KMS-11 (cell line): ENCODE results near the gene PITRM1.

ENCODE experiments used
- H2AFZ ChIP-seq: fragments of 200-600 bp; sonication (generic); 2 replicates; pipeline ENCODE4 v1.6.1; 2016; ENCODE audit warnings: antibody characterized with exemption, mixed run types, low read depth
- H3K27ac ChIP-seq: fragments of 200-600 bp; sonication (generic); 2 replicates; pipeline ENCODE4 v1.6.1; 2016; ENCODE audit warnings: mild to moderate bottlenecking, mixed run types
- H3K27me3 ChIP-seq: fragments of 200-600 bp; sonication (generic); 2 replicates; pipeline ENCODE4 v1.6.1; 2017; ENCODE audit warnings: mild to moderate bottlenecking, low read depth, mixed run types, moderate library complexity; ENCODE audit not compliant: insufficient read depth
- H3K36me3 ChIP-seq: fragments of 200-600 bp; sonication (generic); 2 replicates; pipeline ENCODE4 v1.6.1; 2017; ENCODE audit warnings: mild to moderate bottlenecking, mixed run types; ENCODE audit not compliant: insufficient read depth
- H3K4me1 ChIP-seq: fragments of 200-600 bp; sonication (generic); 2 replicates; pipeline ENCODE4 v1.6.1; 2016; ENCODE audit warnings: mild to moderate bottlenecking, low read depth, mixed run types; ENCODE audit not compliant: poor library complexity, severe bottlenecking
- H3K4me2 ChIP-seq: fragments of 200-600 bp; sonication (generic); 2 replicates; pipeline ENCODE4 v1.7.0; 2016; ENCODE audit warnings: mild to moderate bottlenecking, mixed run types
- H3K4me3 ChIP-seq: fragments of 200-600 bp; sonication (generic); IDR thresholded peaks from 2 replicates; pipeline ENCODE4 v1.6.1; 2017; ENCODE audit warnings: low read depth, low read length, mixed read lengths; ENCODE audit not compliant: insufficient read depth
- H3K79me2 ChIP-seq: fragments of 200-600 bp; sonication (generic); 2 replicates; pipeline ENCODE4 v1.6.1; 2016; ENCODE audit warnings: low read depth, mixed run types; ENCODE audit not compliant: insufficient read depth
- H3K9ac ChIP-seq: fragments of 200-600 bp; sonication (generic); 2 replicates; pipeline ENCODE4 v1.6.1; 2016; ENCODE audit warnings: mild to moderate bottlenecking, mixed run types
- H4K20me1 ChIP-seq: fragments of 200-600 bp; sonication (generic); 2 replicates; pipeline ENCODE4 v1.6.1; 2016; ENCODE audit warnings: mild to moderate bottlenecking, mixed run types; ENCODE audit not compliant: insufficient read depth
- CTCF ChIP-seq: fragments of 200-600 bp; sonication (generic); conservative IDR thresholded peaks from 2 replicates; pipeline ENCODE4 v1.6.1; 2017; ENCODE audit warnings: low read depth, mild to moderate bottlenecking, antibody characterized with exemption, low read length, moderate library complexity, mixed read lengths

PITRM1 gene

GRCh38 chr10:3162533-3162932 is 10.0 kb downstream of the PITRM1 start:
- Histone ChIP-seq H4K20me1 (no peaks in the 10 kb centered on the region), H3K9ac (no peak overlapping the region), H3K4me1 (no peaks in the 10 kb centered on the region), H3K79me2 (no peaks in the 10 kb centered on the region), H3K36me3 (peaks cover 7% of the 10 kb centered on the region; the same call in 1 of the 2 replicates), H2AFZ (no peak overlapping the region), H3K27ac (no peak overlapping the region), H3K27me3 (no peaks in the 10 kb centered on the region), H3K4me3 (no peak overlapping the region), H3K4me2 (no peak overlapping the region)
- TF ChIP-seq CTCF, result no peak; the same call in 1 of the 2 replicates

GRCh38 chr10:3159152-3159551 is 13.4 kb downstream of the PITRM1 start:
- no peak for TF ChIP-seq CTCF
- Histone ChIP-seq H3K27me3 (no peaks in the 10 kb centered on the region), H3K27ac (no peak overlapping the region), H3K4me1 (no peaks in the 10 kb centered on the region), H3K36me3 (peaks cover 6% of the 10 kb centered on the region; the same call in 1 of the 2 replicates), H3K4me3 (no peak overlapping the region), H3K79me2 (no peaks in the 10 kb centered on the region), H4K20me1 (no peaks in the 10 kb centered on the region), H3K9ac (no peak overlapping the region), H3K4me2 (no peak overlapping the region), H2AFZ (no peak overlapping the region)

GRCh38 chr10:3154666-3155065 is 17.9 kb downstream of the PITRM1 start:
- H3K27me3 ChIP-seq, result no peaks in the 10 kb centered on the region
- no peak for TF ChIP-seq CTCF
- H3K36me3 ChIP-seq, result peaks cover 6% of the 10 kb centered on the region; the same call in 1 of the 2 replicates
- H3K4me3 ChIP-seq, result no peak overlapping the region
- no peak overlapping the region for H3K4me2 ChIP-seq
- peaks cover 7% of the 10 kb centered on the region for H3K4me1 ChIP-seq
- H3K9ac ChIP-seq, result no peak overlapping the region
- H4K20me1 ChIP-seq, result no peaks in the 10 kb centered on the region
- no peaks in the 10 kb centered on the region for H3K79me2 ChIP-seq
- no peak overlapping the region for H3K27ac ChIP-seq
- no peak overlapping the region for H2AFZ ChIP-seq

- Histone ChIP-seq H3K36me3 (peaks cover 6% of the 10 kb centered on the region; the same call in 1 of the 2 replicates), H2AFZ (no peak overlapping the region), H3K27me3 (no peaks in the 10 kb centered on the region), H3K27ac (no peak overlapping the region), H3K4me3 (no peak overlapping the region), H3K9ac (no peak overlapping the region), H4K20me1 (no peaks in the 10 kb centered on the region), H3K4me2 (no peak overlapping the region), H3K4me1 (peaks cover 7% of the 10 kb centered on the region), H3K79me2 (no peaks in the 10 kb centered on the region)
- no peak for TF ChIP-seq CTCF
Observed at GRCh38 chr10:3152566-3152935, 20.0 kb downstream of the PITRM1 start.
